Brain microvascular endothelial cell (primary cell): ENCODE data around the gene PVALEF.

Experiments
- DNase-seq: peaks from one replicate; pipeline ENCODE4 v3.0.0-alpha.2; 2020
- H3K27ac ChIP-seq: fragments of 250-450 bp; sonication (Bioruptor Pico); 2 replicates; pipeline ENCODE4 v1.5.1; 2020; ENCODE audit warnings: mild to moderate bottlenecking, moderate library complexity
- H3K27me3 ChIP-seq: fragments of 250-450 bp; sonication (Bioruptor Pico); replicated peaks from 2 replicates; pipeline ENCODE4 v1.5.1; 2020; ENCODE audit warnings: mild to moderate bottlenecking
- H3K36me3 ChIP-seq: fragments of 250-450 bp; sonication (Bioruptor Pico); replicated peaks from 2 replicates; pipeline ENCODE4 v1.5.1; 2020; ENCODE audit warnings: mild to moderate bottlenecking
- H3K4me3 ChIP-seq: 2 replicates; pipeline ENCODE4 v1.5.1; 2011; ENCODE audit warnings: low read depth, mild to moderate bottlenecking, control low read depth, low read length, moderate library complexity
- CTCF ChIP-seq: IDR thresholded peaks from 2 replicates; pipeline ENCODE4 v1.5.1; 2011; ENCODE audit warnings: low read depth, mild to moderate bottlenecking, moderate library complexity, low read length, control low read depth, inconsistent platforms; ENCODE audit errors: missing control alignments
- in situ Hi-C: cut with HindIII; loops from 2 replicates; pipeline ENCODE4 v1.10.0; 2017; ENCODE audit warnings: low sequenced_read_pairs, low pct_ligation_motif_present

Gene PVALEF

GRCh38 chr17:81130385-81131361 is 34.6 kb upstream of the PVALEF start:
- in situ Hi-C loops, result loop anchor here (5.0 kb wide), 1 partner anchor 57 kb away; no protein-coding TSS in a partner anchor
- no peak overlapping the region for H3K27ac ChIP-seq
- no peak overlapping the region for H3K4me3 ChIP-seq
- no peak for TF ChIP-seq CTCF
- no peaks in the 10 kb centered on the region for H3K27me3 ChIP-seq
- DNase-seq, result no peak
- H3K36me3 ChIP-seq, result no peaks in the 10 kb centered on the region

GRCh38 chr17:81131486-81132196 is 33.7 kb upstream of the PVALEF start:
- Histone ChIP-seq H3K36me3 (no peaks in the 10 kb centered on the region), H3K27ac (no peak overlapping the region), H3K4me3 (no peak overlapping the region), H3K27me3 (no peaks in the 10 kb centered on the region)
- in situ Hi-C loops, result loop anchor here (5.0 kb wide), 1 partner anchor 56 kb away; no protein-coding TSS in a partner anchor
- TF ChIP-seq CTCF, result no peak
- DNase-seq, result no peak

- Histone ChIP-seq H3K27ac (no peak overlapping the region), H3K27me3 (no peaks in the 10 kb centered on the region), H3K36me3 (no peaks in the 10 kb centered on the region), H3K4me3 (no peak overlapping the region)
- DNase-seq, result no peak
- TF ChIP-seq CTCF, result no peak
- in situ Hi-C loops, result loop anchor here (5.0 kb wide), 1 partner anchor 55 kb away; no protein-coding TSS in a partner anchor
Observed at GRCh38 chr17:81132197-81132540, 33.1 kb upstream of the PVALEF start.

GRCh38 chr17:81132770-81133723 is 32.3 kb upstream of the PVALEF start:
- in situ Hi-C loops, result loop anchor here (5.0 kb wide), 1 partner anchor 54 kb away; no protein-coding TSS in a partner anchor
- Histone ChIP-seq H3K27ac (no peak overlapping the region), H3K36me3 (no peaks in the 10 kb centered on the region), H3K27me3 (no peaks in the 10 kb centered on the region), H3K4me3 (no peak overlapping the region)
- no peak for DNase-seq
- TF ChIP-seq CTCF, result no peak

- no peaks in the 10 kb centered on the region for H3K27me3 ChIP-seq
Observed at GRCh38 chr17:81134064-81134781, 31.1 kb upstream of the PVALEF start.

More at GRCh38 chr17:81134064-81134781, 31.1 kb upstream of the PVALEF start:
- in situ Hi-C loops, result loop anchor here (5.0 kb wide), 1 partner anchor 53 kb away; no protein-coding TSS in a partner anchor
- H3K4me3 ChIP-seq, result no peak overlapping the region
- TF ChIP-seq CTCF, result no peak
- H3K27ac ChIP-seq, result no peak overlapping the region
- DNase-seq, result no peak
- no peaks in the 10 kb centered on the region for H3K36me3 ChIP-seq
